ENCODE measurements around the gene MAPRE3. TPM values are rescaled to one million over a fixed set of nuclear protein-coding genes. Genes with fewer than 3 reads are reported as not detected.

The MAPRE3 gene
- total and polyA plus RNA-seq, 4 donors, result 21.2 to 200 (median 115) TPM

DNA sequence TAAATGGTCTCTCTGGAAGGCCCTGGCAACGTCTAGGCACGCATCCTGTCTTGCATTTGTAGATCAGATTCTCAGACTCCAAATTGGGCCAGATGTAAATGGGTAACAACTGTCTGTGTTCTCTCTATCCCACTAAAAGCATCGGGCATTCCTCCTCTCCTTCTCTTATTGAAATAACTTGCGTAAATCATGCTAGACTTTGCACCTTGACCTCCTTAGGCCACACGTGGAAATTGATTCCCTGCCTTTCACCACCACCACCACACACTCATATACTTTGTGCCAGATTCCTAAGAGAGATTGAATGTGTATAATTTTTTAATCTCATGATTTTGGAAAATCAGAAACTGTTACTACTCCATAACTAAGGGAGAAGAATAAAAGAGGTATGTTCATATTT is 21.3 kb downstream of the MAPRE3 start:
- WGBS (ENCODE audit: insufficient coverage), result 97% methylated on average over 3 of the region's 5 CpGs
- no peaks in the 10 kb centered on the region for H3K27me3 ChIP-seq (ENCODE audit: control insufficient read depth, insufficient read depth, low read length)
- no peaks in the 10 kb centered on the region for H3K4me1 ChIP-seq (ENCODE audit: control insufficient read depth, insufficient read depth, low read length)
- H3K9me3 ChIP-seq (ENCODE audit: control insufficient read depth, insufficient read depth, low read length), result no peaks in the 10 kb centered on the region
- H3K4me3 ChIP-seq (ENCODE audit: low read depth, low read length), result no peak overlapping the region
- no peak for DNase-seq (ENCODE audit: low read depth in 4 of 6, low spot score in 6 of 6)
- H3K27ac ChIP-seq (ENCODE audit: low read depth, low read length), result no peak overlapping the region
- H3K36me3 ChIP-seq (ENCODE audit: control insufficient read depth, insufficient read depth, low read length), result peaks cover 3% of the 10 kb centered on the region

DNA sequence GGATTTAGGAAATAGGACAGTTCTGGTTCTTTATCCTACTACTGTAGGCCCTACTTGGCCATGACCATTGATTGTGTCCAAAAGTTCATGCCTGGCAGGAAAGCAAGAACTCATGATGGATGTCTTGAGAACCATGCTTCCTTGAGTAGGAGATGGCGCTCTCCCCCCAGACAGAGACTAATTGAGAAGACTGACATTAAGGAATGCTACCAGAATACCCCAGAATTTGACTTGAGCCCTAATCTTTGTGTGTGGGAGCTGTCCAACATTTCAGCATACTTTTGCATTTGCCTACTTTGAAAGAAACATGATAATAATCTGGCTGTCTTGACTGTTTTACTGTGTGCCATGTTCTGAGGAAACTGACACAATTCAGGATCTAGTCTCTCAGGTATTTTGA is 23.3 kb downstream of the MAPRE3 start:
- Histone ChIP-seq H3K27ac (ENCODE audit: low read depth, low read length) (no peak overlapping the region), H3K36me3 (ENCODE audit: control insufficient read depth, insufficient read depth, low read length) (peaks cover 3% of the 10 kb centered on the region), H3K27me3 (ENCODE audit: control insufficient read depth, insufficient read depth, low read length) (no peaks in the 10 kb centered on the region), H3K4me3 (ENCODE audit: low read depth, low read length) (no peak overlapping the region), H3K4me1 (ENCODE audit: control insufficient read depth, insufficient read depth, low read length) (no peaks in the 10 kb centered on the region), H3K9me3 (ENCODE audit: control insufficient read depth, insufficient read depth, low read length) (no peaks in the 10 kb centered on the region)
- DNase-seq (ENCODE audit: low read depth in 4 of 6, low spot score in 6 of 6), result no peak
- no CpG with 5 or more reads among the region's 1 CpG for WGBS (ENCODE audit: insufficient coverage)

DNA sequence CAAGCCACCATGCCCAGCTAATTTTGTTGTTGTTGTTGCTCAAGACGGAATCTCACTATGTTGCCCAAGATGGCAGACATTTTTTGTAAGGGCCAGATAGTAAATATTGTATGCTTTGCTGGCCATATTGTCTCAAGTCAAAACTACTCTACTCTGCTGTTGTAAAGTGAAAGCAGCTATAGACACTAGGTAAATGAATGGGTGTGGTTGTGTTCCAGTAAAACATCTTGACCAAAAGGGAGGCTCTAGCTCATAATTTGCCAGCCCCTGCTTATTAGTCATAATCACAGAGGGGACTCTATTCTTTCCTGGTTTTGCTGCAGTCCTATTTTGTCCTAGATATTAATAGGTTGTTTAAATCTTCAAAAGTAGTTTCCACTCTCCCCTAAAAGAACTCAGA is 24.5 kb downstream of the MAPRE3 start:
- WGBS (ENCODE audit: insufficient coverage), result no CpG with 5 or more reads among the region's 1 CpG
- Histone ChIP-seq H3K27me3 (ENCODE audit: control insufficient read depth, insufficient read depth, low read length) (no peaks in the 10 kb centered on the region), H3K4me3 (ENCODE audit: low read depth, low read length) (no peak overlapping the region), H3K27ac (ENCODE audit: low read depth, low read length) (no peak overlapping the region), H3K9me3 (ENCODE audit: control insufficient read depth, insufficient read depth, low read length) (no peaks in the 10 kb centered on the region), H3K36me3 (ENCODE audit: control insufficient read depth, insufficient read depth, low read length) (peaks cover 1% of the 10 kb centered on the region), H3K4me1 (ENCODE audit: control insufficient read depth, insufficient read depth, low read length) (no peaks in the 10 kb centered on the region)
- no peak for DNase-seq (ENCODE audit: low read depth in 4 of 6, low spot score in 6 of 6)

DNA sequence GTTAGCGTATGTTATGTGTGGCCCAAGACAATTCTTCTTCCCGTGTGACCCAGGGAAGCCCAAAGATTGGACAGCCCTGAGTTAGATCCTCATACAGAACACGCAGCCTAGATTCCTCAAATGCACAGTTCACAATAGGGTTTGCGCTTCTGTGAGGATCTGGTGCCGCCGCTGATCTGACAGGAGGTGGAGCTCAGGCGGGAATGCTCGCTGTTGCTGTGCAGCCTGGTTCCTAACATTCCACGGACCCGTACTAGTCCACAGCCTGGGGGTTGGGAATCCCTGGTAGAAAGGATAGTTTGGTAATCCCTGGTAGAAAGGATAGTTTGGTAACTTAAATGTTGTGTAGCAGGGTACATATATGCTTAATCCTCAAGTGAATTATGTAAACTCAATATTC is 27.0 kb downstream of the MAPRE3 start:
- Histone ChIP-seq H3K9me3 (ENCODE audit: control insufficient read depth, insufficient read depth, low read length) (no peaks in the 10 kb centered on the region), H3K27me3 (ENCODE audit: control insufficient read depth, insufficient read depth, low read length) (no peaks in the 10 kb centered on the region), H3K4me1 (ENCODE audit: control insufficient read depth, insufficient read depth, low read length) (no peaks in the 10 kb centered on the region), H3K27ac (ENCODE audit: low read depth, low read length) (no peak overlapping the region), H3K4me3 (ENCODE audit: low read depth, low read length) (no peak overlapping the region), H3K36me3 (ENCODE audit: control insufficient read depth, insufficient read depth, low read length) (no peaks in the 10 kb centered on the region)
- DNase-seq (ENCODE audit: low read depth in 4 of 6, low spot score in 6 of 6), result no peak
- WGBS (ENCODE audit: insufficient coverage), result 72% methylated on average over 8 of the region's 10 CpGs

DNA sequence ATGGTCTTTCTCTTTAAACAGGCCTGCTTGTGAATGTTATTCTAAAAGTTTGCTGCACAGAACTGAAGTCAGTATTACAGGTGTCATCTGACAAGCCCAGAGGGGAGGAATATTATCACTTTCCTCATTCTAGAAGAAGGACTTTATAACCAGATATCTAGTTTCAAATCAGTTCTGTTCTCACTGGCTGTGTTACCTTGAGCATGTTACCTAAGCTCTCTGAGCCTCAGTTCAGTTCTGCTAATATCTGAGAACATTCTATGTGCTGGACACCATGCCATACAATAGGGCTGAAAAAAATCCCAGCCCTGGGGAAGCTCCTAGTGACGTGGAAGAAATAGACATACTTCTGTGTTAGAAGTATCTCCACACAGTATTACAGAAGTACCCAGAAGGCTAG is 27.9 kb downstream of the MAPRE3 start:
- Histone ChIP-seq H3K4me1 (ENCODE audit: control insufficient read depth, insufficient read depth, low read length) (no peaks in the 10 kb centered on the region), H3K9me3 (ENCODE audit: control insufficient read depth, insufficient read depth, low read length) (no peaks in the 10 kb centered on the region), H3K27ac (ENCODE audit: low read depth, low read length) (no peak overlapping the region), H3K4me3 (ENCODE audit: low read depth, low read length) (no peak overlapping the region), H3K36me3 (ENCODE audit: control insufficient read depth, insufficient read depth, low read length) (no peaks in the 10 kb centered on the region), H3K27me3 (ENCODE audit: control insufficient read depth, insufficient read depth, low read length) (no peaks in the 10 kb centered on the region)
- WGBS (ENCODE audit: insufficient coverage), result no CpG with 5 or more reads among the region's 1 CpG
- DNase-seq (ENCODE audit: low read depth in 4 of 6, low spot score in 6 of 6), result no peak

DNA sequence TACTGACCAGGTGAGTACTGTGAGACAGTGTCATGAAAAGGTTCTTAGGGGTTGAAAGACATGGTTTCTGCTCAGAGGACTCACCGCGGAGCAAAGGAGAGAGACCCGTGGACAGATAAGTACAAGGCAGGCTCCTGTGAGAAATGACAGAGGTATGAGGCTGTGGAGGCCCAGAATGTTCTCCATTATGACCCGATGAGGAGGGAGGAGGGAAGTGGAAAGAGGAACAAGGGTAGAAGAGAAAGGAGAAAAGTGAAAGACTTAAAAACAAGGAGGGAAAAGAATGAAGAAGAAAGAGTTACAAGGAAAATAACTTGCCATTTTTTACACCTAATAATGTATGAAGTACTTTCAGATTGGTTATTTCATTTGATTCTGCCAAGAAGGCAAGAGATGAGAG is 29.8 kb downstream of the MAPRE3 start:
- no peaks in the 10 kb centered on the region for H3K9me3 ChIP-seq (ENCODE audit: control insufficient read depth, insufficient read depth, low read length)
- H3K36me3 ChIP-seq (ENCODE audit: control insufficient read depth, insufficient read depth, low read length), result no peaks in the 10 kb centered on the region
- H3K4me1 ChIP-seq (ENCODE audit: control insufficient read depth, insufficient read depth, low read length), result no peaks in the 10 kb centered on the region
- H3K27ac ChIP-seq (ENCODE audit: low read depth, low read length), result no peak overlapping the region
- H3K27me3 ChIP-seq (ENCODE audit: control insufficient read depth, insufficient read depth, low read length), result no peaks in the 10 kb centered on the region
- H3K4me3 ChIP-seq (ENCODE audit: low read depth, low read length), result no peak overlapping the region
- DNase-seq (ENCODE audit: low read depth in 4 of 6, low spot score in 6 of 6), result no peak
- WGBS (ENCODE audit: insufficient coverage), result 91% methylated on average over 4 of the region's 4 CpGs

DNA sequence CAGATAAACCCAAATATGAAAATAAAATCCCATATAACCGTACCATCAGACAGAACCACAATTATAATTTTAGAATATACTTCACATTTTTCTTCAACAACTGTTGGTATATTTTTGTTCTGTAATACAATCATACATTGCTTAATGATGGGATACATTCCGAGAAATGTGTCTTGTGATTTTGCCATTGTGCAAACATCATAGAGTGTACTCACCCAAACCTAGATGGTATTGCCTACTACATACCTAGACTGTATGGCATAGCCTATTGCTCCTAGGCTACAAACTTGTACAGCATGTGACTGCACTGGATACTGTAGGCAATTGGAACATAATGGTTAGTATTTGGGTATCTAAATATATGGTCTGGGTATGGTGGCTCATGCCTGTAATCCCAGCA is 30.6 kb downstream of the MAPRE3 start:
- no peak overlapping the region for H3K27ac ChIP-seq (ENCODE audit: low read depth, low read length)
- no peaks in the 10 kb centered on the region for H3K4me1 ChIP-seq (ENCODE audit: control insufficient read depth, insufficient read depth, low read length)
- no peak for DNase-seq (ENCODE audit: low read depth in 4 of 6, low spot score in 6 of 6)
- no peaks in the 10 kb centered on the region for H3K27me3 ChIP-seq (ENCODE audit: control insufficient read depth, insufficient read depth, low read length)
- no peaks in the 10 kb centered on the region for H3K36me3 ChIP-seq (ENCODE audit: control insufficient read depth, insufficient read depth, low read length)
- no peaks in the 10 kb centered on the region for H3K9me3 ChIP-seq (ENCODE audit: control insufficient read depth, insufficient read depth, low read length)
- no CpG with 5 or more reads among the region's 2 CpGs for WGBS (ENCODE audit: insufficient coverage)
- no peak overlapping the region for H3K4me3 ChIP-seq (ENCODE audit: low read depth, low read length)

DNA sequence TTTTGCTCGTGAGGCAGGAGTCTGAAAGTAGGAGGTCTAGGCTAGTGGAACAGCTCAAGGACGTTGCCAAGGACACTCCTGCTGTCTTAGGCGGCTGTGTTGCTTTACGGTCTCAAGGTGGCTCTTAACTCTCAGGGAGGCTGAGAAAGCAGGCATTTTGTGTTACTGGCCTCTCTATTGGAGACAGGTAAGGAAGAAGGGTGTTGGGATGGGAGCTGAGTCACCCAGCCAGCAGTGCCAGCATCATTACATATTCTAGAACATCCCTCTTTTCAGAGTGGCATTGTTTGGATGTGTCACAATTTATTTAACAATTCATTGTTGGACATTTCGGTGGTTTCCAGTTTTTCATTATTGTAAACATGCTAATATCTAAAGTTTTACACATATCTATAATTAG is 31.5 kb downstream of the MAPRE3 start:
- Histone ChIP-seq H3K27ac (ENCODE audit: low read depth, low read length) (no peak overlapping the region), H3K4me1 (ENCODE audit: control insufficient read depth, insufficient read depth, low read length) (no peaks in the 10 kb centered on the region), H3K4me3 (ENCODE audit: low read depth, low read length) (no peak overlapping the region), H3K9me3 (ENCODE audit: control insufficient read depth, insufficient read depth, low read length) (no peaks in the 10 kb centered on the region), H3K27me3 (ENCODE audit: control insufficient read depth, insufficient read depth, low read length) (no peaks in the 10 kb centered on the region), H3K36me3 (ENCODE audit: control insufficient read depth, insufficient read depth, low read length) (no peaks in the 10 kb centered on the region)
- WGBS (ENCODE audit: insufficient coverage), result 18% methylated on average over 2 of the region's 5 CpGs
- peak in 1 of 6 donors; percentile 49 for DNase-seq (ENCODE audit: low read depth in 4 of 6, low spot score in 6 of 6)

DNA sequence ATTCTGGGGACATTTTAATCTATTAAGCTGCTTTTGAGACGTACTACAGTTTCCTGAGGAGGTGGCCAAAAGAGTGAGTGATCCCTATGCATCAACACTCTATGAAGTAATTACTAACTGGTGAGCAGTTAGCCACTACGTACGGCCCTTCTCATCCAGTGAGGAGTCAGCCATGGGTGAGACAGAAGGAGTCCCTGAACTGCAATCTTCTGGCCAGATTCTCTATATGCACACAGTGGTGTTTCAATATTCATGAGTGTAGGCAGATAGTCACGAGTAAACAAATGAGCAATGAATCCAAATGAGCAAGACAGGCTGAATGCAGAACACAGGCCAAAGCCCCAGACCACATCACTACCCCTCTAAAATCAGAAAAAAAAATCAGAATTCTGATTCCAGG is 32.6 kb downstream of the MAPRE3 start:
- no peak overlapping the region for H3K27ac ChIP-seq (ENCODE audit: low read depth, low read length)
- no peaks in the 10 kb centered on the region for H3K27me3 ChIP-seq (ENCODE audit: control insufficient read depth, insufficient read depth, low read length)
- WGBS (ENCODE audit: insufficient coverage), result no CpG with 5 or more reads among the region's 4 CpGs
- no peaks in the 10 kb centered on the region for H3K4me1 ChIP-seq (ENCODE audit: control insufficient read depth, insufficient read depth, low read length)
- H3K4me3 ChIP-seq (ENCODE audit: low read depth, low read length), result no peak overlapping the region
- no peaks in the 10 kb centered on the region for H3K36me3 ChIP-seq (ENCODE audit: control insufficient read depth, insufficient read depth, low read length)
- no peaks in the 10 kb centered on the region for H3K9me3 ChIP-seq (ENCODE audit: control insufficient read depth, insufficient read depth, low read length)
- peak in 1 of 6 donors; percentile 12 for DNase-seq (ENCODE audit: low read depth in 4 of 6, low spot score in 6 of 6)

DNA sequence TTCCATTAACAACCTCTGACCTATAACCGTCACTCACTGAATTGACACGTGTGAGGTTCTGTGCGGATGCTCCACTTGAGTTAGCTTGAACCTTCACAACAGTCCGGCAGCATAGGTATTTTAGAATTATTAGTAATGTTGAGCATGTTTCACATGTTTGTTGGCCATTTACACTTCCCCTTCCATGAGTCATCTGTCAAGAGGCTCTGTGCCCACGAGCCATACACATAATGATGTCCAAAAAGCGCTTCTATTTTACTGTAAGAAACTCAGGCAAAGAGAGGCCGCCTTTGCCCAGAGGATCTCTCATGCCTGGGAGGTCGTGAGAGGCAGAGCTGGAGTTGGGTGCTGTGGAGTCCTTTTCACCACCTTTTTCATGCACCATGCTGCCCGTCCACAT is 33.4 kb downstream of the MAPRE3 start:
- no peak overlapping the region for H3K27ac ChIP-seq (ENCODE audit: low read depth, low read length)
- H3K9me3 ChIP-seq (ENCODE audit: control insufficient read depth, insufficient read depth, low read length), result no peaks in the 10 kb centered on the region
- H3K4me1 ChIP-seq (ENCODE audit: control insufficient read depth, insufficient read depth, low read length), result no peaks in the 10 kb centered on the region
- H3K4me3 ChIP-seq (ENCODE audit: low read depth, low read length), result no peak overlapping the region
- DNase-seq (ENCODE audit: low read depth in 4 of 6, low spot score in 6 of 6), result no peak
- no peaks in the 10 kb centered on the region for H3K36me3 ChIP-seq (ENCODE audit: control insufficient read depth, insufficient read depth, low read length)
- WGBS (ENCODE audit: insufficient coverage), result no CpG with 5 or more reads among the region's 9 CpGs
- H3K27me3 ChIP-seq (ENCODE audit: control insufficient read depth, insufficient read depth, low read length), result no peaks in the 10 kb centered on the region

Data from spinal cord (tissue), 10 donors.